ENCODE results near the gene NHLRC2.

Gene NHLRC2

GRCh38 chr10:113958631-113959382, 104.3 kb downstream of the NHLRC2 start:
- Mint-ChIP-seq H3K27me3 (no peaks in the 10 kb centered on the region), H3K4me3 (no peak overlapping the region), H3K27ac (ENCODE audit: low read depth) (no peak overlapping the region), H3K4me1 (peaks cover 40% of the 10 kb centered on the region), H3K36me3 (ENCODE audit: insufficient read depth) (peaks cover 16% of the 10 kb centered on the region), H3K9me3 (no peaks in the 10 kb centered on the region)
- no peak for ATAC-seq (replicated peaks; ENCODE audit: extremely low read depth, poor library complexity, severe bottlenecking)
- DNase-seq (ENCODE audit: low spot score in 2 of 2) = no peak

- Mint-ChIP-seq H3K4me1 (peaks cover 40% of the 10 kb centered on the region), H3K27me3 (no peaks in the 10 kb centered on the region), H3K27ac (ENCODE audit: low read depth) (no peak overlapping the region), H3K36me3 (ENCODE audit: insufficient read depth) (peaks cover 16% of the 10 kb centered on the region), H3K4me3 (no peak overlapping the region), H3K9me3 (no peaks in the 10 kb centered on the region)
- DNase-seq (ENCODE audit: low spot score in 2 of 2) = no peak
- ATAC-seq (replicated peaks; ENCODE audit: extremely low read depth, poor library complexity, severe bottlenecking) = no peak
Observed at GRCh38 chr10:113959383-113959760, 104.9 kb downstream of the NHLRC2 start.

- no peaks in the 10 kb centered on the region for H3K9me3 Mint-ChIP-seq
- peak overlapping the region; percentile 69 for H3K4me3 Mint-ChIP-seq
- H3K36me3 Mint-ChIP-seq (ENCODE audit: insufficient read depth) = peaks cover 16% of the 10 kb centered on the region
- H3K27me3 Mint-ChIP-seq = no peaks in the 10 kb centered on the region
- DNase-seq (ENCODE audit: low spot score in 2 of 2) = peak; percentile 49 to 69
- ATAC-seq (replicated peaks; ENCODE audit: extremely low read depth, poor library complexity, severe bottlenecking) = peak; percentile 59
- peaks cover 40% of the 10 kb centered on the region for H3K4me1 Mint-ChIP-seq
- H3K27ac Mint-ChIP-seq (ENCODE audit: low read depth) = peak overlapping the region; percentile 95
Observed at GRCh38 chr10:113960617-113961181, 106.2 kb downstream of the NHLRC2 start.

DNA sequence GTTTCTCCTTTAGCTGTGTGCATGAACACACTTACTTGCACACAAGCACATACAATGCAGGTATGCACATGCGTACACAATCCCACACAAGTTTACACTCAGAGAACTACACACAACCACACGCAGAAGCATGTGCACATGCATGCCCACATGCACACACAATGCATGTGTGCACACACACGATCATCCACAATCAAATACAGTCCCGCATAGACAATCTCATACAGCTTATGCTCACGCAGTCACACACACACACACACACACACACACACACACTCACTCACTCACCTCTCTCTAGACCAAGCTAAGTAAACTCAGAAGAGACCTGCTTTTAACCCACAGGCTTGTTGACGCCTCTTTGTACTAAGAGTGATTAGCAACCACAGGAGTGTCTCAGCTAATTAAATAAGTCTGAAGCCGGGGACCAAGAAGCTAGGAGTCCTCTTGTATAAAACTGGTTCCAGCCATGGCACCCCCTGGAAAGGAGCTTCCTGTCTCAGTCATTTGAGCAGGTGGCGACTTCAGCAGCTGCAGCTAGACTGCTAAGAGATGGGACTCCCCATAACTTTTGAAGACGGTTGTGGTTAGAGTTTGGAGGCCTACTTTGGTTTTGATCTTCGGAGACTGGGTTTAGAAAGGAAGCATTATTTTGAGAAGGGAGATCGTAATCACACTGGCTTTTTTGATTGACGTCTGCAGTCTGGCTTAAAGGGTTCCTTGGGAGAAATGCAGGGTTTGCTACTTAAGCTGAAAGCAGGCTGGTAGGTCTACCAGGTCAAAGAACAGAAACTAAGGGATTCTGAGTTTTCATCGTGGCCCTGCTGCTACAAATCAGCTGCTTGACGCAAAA, 106.9 kb downstream of the NHLRC2 start:
- Mint-ChIP-seq H3K27ac (ENCODE audit: low read depth) (peak overlapping the region; percentile 95), H3K27me3 (no peaks in the 10 kb centered on the region), H3K4me1 (peaks cover 40% of the 10 kb centered on the region), H3K9me3 (no peaks in the 10 kb centered on the region), H3K4me3 (peak overlapping the region; percentile 69), H3K36me3 (ENCODE audit: insufficient read depth) (peaks cover 16% of the 10 kb centered on the region)
- DNase-seq (ENCODE audit: low spot score in 2 of 2) = peak; percentile 43 to 80
- peak; percentile 81 for ATAC-seq (replicated peaks; ENCODE audit: extremely low read depth, poor library complexity, severe bottlenecking)

- Mint-ChIP-seq H3K4me1 (peaks cover 26% of the 10 kb centered on the region), H3K27ac (ENCODE audit: low read depth) (no peak overlapping the region), H3K9me3 (no peaks in the 10 kb centered on the region), H3K36me3 (ENCODE audit: insufficient read depth) (peaks cover 16% of the 10 kb centered on the region), H3K27me3 (no peaks in the 10 kb centered on the region), H3K4me3 (no peak overlapping the region)
- ATAC-seq (replicated peaks; ENCODE audit: extremely low read depth, poor library complexity, severe bottlenecking) (no peak), DNase-seq (ENCODE audit: low spot score in 2 of 2) (no peak)
Observed at GRCh38 chr10:113965077-113965476, 110.6 kb downstream of the NHLRC2 start.

DNA sequence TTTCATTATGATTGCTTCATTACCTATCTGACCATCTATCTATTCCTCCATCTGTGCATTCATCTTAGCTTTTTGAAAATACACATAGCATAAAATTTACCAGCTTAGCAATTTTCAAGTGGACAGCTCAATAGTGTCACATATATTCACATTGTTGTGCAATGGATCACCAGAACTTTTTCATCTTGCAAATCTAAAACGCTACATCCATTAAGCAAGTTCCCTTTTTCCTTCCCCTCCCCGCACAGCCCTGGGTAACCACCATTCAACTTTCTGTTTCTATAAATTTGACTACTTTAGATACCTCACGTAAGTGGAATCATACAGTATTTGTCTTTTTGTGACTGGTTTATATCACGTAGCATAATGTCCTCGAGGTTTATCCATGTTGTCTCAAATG, 111.2 kb downstream of the NHLRC2 start:
- peaks cover 11% of the 10 kb centered on the region for H3K36me3 Mint-ChIP-seq (ENCODE audit: insufficient read depth)
- no peak for ATAC-seq (replicated peaks; ENCODE audit: extremely low read depth, poor library complexity, severe bottlenecking)
- H3K27ac Mint-ChIP-seq (ENCODE audit: low read depth) = no peak overlapping the region
- H3K4me1 Mint-ChIP-seq = peaks cover 20% of the 10 kb centered on the region
- no peaks in the 10 kb centered on the region for H3K9me3 Mint-ChIP-seq
- no peak overlapping the region for H3K4me3 Mint-ChIP-seq
- H3K27me3 Mint-ChIP-seq = no peaks in the 10 kb centered on the region
- DNase-seq (ENCODE audit: low spot score in 2 of 2) = no peak

Measured in central memory CD8-positive, alpha-beta T cell (primary cell).